ENCODE measurements around the gene KCNK3. TPM values are rescaled to one million over a fixed set of nuclear protein-coding genes. Genes with fewer than 3 reads are reported as not detected.

Gene KCNK3
- total and polyA plus RNA-seq, 10 of the 15 experiments (the other 5 are each of a cell fraction or from before 2014, with no cell fraction given): 0.13 TPM; not detected in 9

DNA sequence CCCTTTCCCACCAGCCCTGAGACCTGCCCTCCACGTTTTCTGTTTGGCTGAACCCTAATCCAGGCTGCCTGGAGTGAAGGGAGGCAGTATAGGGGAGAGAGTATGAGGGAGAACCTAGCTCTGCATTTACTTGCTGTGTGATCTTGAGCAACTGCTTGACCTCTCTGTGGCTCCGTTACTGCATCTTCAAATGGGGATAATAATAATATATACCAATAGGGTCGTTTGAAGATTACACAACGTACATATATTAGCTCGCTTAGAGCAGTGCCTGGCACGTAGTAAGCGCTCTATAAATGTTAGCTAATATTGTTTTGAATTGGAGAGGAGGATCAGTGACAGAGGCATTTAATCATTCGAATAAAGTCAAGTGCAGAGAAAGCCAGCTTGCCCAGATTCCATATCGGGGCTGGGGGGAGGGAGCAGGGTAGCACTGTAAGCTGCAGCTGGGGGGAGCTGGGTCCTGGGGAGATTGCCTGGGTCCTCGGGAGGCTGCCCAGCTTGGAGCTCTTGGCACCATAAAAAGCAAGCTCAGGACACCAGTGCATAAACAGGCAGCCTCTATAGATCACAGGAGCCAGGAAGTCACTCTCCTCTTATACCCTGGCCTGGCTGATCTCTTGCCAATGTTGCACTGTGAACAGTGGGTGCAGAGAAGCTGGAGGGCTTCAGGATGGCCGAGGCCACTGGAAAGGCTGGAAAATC lies 19.1 kb downstream of the KCNK3 start (continued):
- TF ChIP-seq, protein P1, sequence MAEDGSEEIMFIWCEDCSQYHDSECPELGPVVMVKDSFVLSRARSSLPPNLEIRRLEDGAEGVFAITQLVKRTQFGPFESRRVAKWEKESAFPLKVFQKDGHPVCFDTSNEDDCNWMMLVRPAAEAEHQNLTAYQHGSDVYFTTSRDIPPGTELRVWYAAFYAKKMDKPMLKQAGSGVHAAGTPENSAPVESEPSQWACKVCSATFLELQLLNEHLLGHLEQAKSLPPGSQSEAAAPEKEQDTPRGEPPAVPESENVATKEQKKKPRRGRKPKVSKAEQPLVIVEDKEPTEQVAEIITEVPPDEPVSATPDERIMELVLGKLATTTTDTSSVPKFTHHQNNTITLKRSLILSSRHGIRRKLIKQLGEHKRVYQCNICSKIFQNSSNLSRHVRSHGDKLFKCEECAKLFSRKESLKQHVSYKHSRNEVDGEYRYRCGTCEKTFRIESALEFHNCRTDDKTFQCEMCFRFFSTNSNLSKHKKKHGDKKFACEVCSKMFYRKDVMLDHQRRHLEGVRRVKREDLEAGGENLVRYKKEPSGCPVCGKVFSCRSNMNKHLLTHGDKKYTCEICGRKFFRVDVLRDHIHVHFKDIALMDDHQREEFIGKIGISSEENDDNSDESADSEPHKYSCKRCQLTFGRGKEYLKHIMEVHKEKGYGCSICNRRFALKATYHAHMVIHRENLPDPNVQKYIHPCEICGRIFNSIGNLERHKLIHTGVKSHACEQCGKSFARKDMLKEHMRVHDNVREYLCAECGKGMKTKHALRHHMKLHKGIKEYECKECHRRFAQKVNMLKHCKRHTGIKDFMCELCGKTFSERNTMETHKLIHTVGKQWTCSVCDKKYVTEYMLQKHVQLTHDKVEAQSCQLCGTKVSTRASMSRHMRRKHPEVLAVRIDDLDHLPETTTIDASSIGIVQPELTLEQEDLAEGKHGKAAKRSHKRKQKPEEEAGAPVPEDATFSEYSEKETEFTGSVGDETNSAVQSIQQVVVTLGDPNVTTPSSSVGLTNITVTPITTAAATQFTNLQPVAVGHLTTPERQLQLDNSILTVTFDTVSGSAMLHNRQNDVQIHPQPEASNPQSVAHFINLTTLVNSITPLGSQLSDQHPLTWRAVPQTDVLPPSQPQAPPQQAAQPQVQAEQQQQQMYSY (CRISPR knock-in tag; IDR thresholded peaks at IDR 0.05): no peak

- no peak overlapping the region for H2AFZ ChIP-seq (ENCODE audit: control insufficient read depth, low read depth, low read length)
- in situ Hi-C loops (cut with MboI): no loop called here
- TF ChIP-seq MXI1 (IDR thresholded peaks at IDR 0.05; ENCODE audit: low read depth, low read length) (no peak), GABPA (IDR thresholded peaks at IDR 0.05; ENCODE audit: low read depth) (no peak), TBL1XR1 (IDR thresholded peaks at IDR 0.05; ENCODE audit: low read depth, low read length) (no peak), GATAD2B (conservative IDR thresholded peaks at IDR 0.05; ENCODE audit: low read depth) (no peak), PML (IDR thresholded peaks at IDR 0.05; ENCODE audit: low read length) (no peak), REST (IDR thresholded peaks at IDR 0.05; ENCODE audit: low read depth, low read length) (no peak), PAX5 (IDR thresholded peaks at IDR 0.05; ENCODE audit: borderline replicate concordance, low read depth, low read length) (no peak), ASH2L (IDR thresholded peaks at IDR 0.05; ENCODE audit: borderline replicate concordance, low read depth) (no peak)
- TF ChIP-seq, protein P2, sequence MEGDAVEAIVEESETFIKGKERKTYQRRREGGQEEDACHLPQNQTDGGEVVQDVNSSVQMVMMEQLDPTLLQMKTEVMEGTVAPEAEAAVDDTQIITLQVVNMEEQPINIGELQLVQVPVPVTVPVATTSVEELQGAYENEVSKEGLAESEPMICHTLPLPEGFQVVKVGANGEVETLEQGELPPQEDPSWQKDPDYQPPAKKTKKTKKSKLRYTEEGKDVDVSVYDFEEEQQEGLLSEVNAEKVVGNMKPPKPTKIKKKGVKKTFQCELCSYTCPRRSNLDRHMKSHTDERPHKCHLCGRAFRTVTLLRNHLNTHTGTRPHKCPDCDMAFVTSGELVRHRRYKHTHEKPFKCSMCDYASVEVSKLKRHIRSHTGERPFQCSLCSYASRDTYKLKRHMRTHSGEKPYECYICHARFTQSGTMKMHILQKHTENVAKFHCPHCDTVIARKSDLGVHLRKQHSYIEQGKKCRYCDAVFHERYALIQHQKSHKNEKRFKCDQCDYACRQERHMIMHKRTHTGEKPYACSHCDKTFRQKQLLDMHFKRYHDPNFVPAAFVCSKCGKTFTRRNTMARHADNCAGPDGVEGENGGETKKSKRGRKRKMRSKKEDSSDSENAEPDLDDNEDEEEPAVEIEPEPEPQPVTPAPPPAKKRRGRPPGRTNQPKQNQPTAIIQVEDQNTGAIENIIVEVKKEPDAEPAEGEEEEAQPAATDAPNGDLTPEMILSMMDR (IDR thresholded peaks at IDR 0.05 in 2 of 3, conservative IDR thresholded peaks at IDR 0.05 in 1 of 3; ENCODE audit: control insufficient read depth in 2 of 3, extremely low read depth in 1 of 3, insufficient read depth in 1 of 3, low read depth in 3 of 3, low read length in 3 of 3): no peak
Measured at GRCh38 chr2:26712486-26713465, 20.3 kb downstream of the KCNK3 start.

More at GRCh38 chr2:26712486-26713465, 20.3 kb downstream of the KCNK3 start:
- no peak overlapping the region for H3K9ac ChIP-seq (ENCODE audit: control insufficient read depth, insufficient read depth, low read length)
- no peaks in the 10 kb centered on the region for H4K20me1 ChIP-seq (ENCODE audit: control insufficient read depth, insufficient read depth)
- CTCF ChIA-PET: interaction anchor here (1.3 kb wide), 1 partner anchor 33 kb away, joined by 3 read pairs; no protein-coding TSS in a partner anchor
- no peak overlapping the region for H3K4me2 ChIP-seq (ENCODE audit: control insufficient read depth, insufficient read depth)
- no peak overlapping the region for H3K27ac ChIP-seq (ENCODE audit: control insufficient read depth, insufficient read depth)
- FAIRE-seq: no peak
- POLR2A ChIA-PET: no interaction called here
- intact Hi-C loops (cut with micrococcal nuclease; ENCODE audit: unreplicated experiment): no loop called here
- H3K79me2 ChIP-seq (ENCODE audit: control insufficient read depth, insufficient read depth, low read length): no peaks in the 10 kb centered on the region
- peaks cover 0 to 1% of the 10 kb centered on the region in 2 experiments; a peak in 1 of 4 replicates for H3K27me3 ChIP-seq (replicated peaks in 1 of 2; ENCODE audit: control insufficient read depth in 2 of 2, insufficient read depth in 2 of 2, low read length in 1 of 2)
- BruUV-seq (replicated peaks): no TSS peak
- no peaks in the 10 kb centered on the region for H3K4me1 ChIP-seq (ENCODE audit: control insufficient read depth, insufficient read depth, low read length)
- 29% methylated on average over 11 of the region's 11 CpGs for WGBS (ENCODE audit: insufficient coverage, insufficient replicate concordance, low lambda C conversion rate, missing lambda C conversion rate)
- no peak for DNase-seq (ENCODE audit: low read depth, low spot score)
- RAD21 ChIA-PET (ENCODE audit: unreplicated experiment): no interaction called here
- no peak overlapping the region for H3K4me3 ChIP-seq
- no peaks in the 10 kb centered on the region for H3K36me3 ChIP-seq (ENCODE audit: control insufficient read depth in 2 of 2, insufficient read depth in 2 of 2, low read length in 1 of 2)
- SMC1A ChIA-PET (ENCODE audit: uncharacterized antibody, unreplicated experiment): no interaction called here
- no peaks in the 10 kb centered on the region for H3K9me3 ChIP-seq (replicated peaks; ENCODE audit: control insufficient read depth, insufficient read depth, low read length)
- ATAC-seq: no peak
